D721Med (cell line): ENCODE results near the gene PPM1N.

Experiments used
- DNase-seq: peaks from one replicate; pipeline ENCODE4 v3.0.0; 2011; ENCODE audit warnings: low spot score; ENCODE audit not compliant: insufficient read length
- FAIRE-seq: peaks from 2 replicates; lab custom pipeline; 2011; peaks lifted over from hg19 to GRCh38; lab: Jason Lieb, UNC
- CTCF ChIP-seq: IDR thresholded peaks from 2 replicates; pipeline ENCODE4 v1.5.1; 2012; ENCODE audit warnings: mild to moderate bottlenecking, control low read depth; ENCODE audit not compliant: insufficient read depth; ENCODE audit errors: missing control alignments

Gene PPM1N

GRCh38 chr19:45470762-45471081, 27.5 kb upstream of the PPM1N start:
- DNase-seq (no peak), FAIRE-seq (no peak)
- no peak for TF ChIP-seq CTCF

GRCh38 chr19:45471111-45471930, 26.9 kb upstream of the PPM1N start:
- FAIRE-seq (no peak), DNase-seq (no peak)
- TF ChIP-seq CTCF, result no peak

GRCh38 chr19:45471931-45472562, 26.2 kb upstream of the PPM1N start:
- no peak for DNase-seq
- no peak for TF ChIP-seq CTCF

GRCh38 chr19:45472563-45473366, 25.5 kb upstream of the PPM1N start:
- DNase-seq (no peak), FAIRE-seq (no peak)
- TF ChIP-seq CTCF, result no peak

More at GRCh38 chr19:45471931-45472562, 26.2 kb upstream of the PPM1N start:
- no peak for FAIRE-seq

- no peak for TF ChIP-seq CTCF
- DNase-seq, result no peak
Measured at GRCh38 chr19:45473367-45473681, 24.9 kb upstream of the PPM1N start.

GRCh38 chr19:45473682-45474605, 24.3 kb upstream of the PPM1N start:
- DNase-seq (no peak), FAIRE-seq (no peak)
- TF ChIP-seq CTCF, result no peak

More at GRCh38 chr19:45473367-45473681, 24.9 kb upstream of the PPM1N start:
- FAIRE-seq, result no peak
